Ecto neural progenitor cell (in vitro differentiated cells): ENCODE results near the gene GFM2.
"Not testable (repeated sequence)": the region's sequence is repeated elsewhere in the genome, so short reads cannot be mapped to it uniquely, and the experiment has no call there.

Source experiments
- DNase-seq: peaks from one replicate; pipeline ENCODE4 v3.0.0-alpha.2; 2018; ENCODE audit warnings: low spot score

The GFM2 gene

DNA sequence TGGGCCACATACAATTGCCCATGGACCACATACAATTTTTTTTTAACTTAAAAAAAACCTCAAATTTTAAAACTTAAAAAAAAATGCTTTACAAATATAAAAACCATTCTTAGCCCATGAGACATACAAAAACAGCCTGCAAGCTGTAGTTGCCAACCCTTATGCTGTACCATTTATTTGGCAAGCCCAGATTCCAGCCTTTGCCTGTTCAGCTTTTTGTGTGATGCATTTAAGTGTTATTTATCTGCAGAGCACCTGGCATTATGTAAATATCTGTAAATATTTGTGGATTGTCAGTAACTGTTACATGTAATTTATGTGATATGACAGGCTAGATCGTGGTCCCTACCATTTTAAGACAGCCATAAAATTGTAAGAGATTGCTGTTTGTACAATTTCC lies 49.3 kb downstream of the GFM2 start:
- DNase-seq, result no peak

DNA sequence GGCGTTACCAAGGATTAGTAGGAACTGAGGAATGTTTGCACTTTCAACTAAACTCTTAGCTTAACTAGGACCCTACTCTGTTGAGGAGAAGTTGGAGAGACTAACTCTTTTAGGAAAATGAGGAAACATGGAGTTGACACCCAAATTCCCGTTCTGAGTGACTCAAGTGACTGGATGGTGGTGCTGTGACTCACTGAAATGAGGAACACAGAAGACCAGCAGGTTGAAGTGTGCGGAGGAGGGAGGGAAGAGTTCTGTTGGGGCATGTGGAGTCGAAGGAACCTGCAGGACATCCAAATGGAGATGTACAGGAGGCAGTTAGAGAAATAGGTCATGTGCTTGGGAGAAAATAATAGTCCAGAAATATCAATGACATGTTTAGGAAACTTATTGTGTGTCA lies 73.7 kb downstream of the GFM2 start:
- DNase-seq, result no peak

DNA sequence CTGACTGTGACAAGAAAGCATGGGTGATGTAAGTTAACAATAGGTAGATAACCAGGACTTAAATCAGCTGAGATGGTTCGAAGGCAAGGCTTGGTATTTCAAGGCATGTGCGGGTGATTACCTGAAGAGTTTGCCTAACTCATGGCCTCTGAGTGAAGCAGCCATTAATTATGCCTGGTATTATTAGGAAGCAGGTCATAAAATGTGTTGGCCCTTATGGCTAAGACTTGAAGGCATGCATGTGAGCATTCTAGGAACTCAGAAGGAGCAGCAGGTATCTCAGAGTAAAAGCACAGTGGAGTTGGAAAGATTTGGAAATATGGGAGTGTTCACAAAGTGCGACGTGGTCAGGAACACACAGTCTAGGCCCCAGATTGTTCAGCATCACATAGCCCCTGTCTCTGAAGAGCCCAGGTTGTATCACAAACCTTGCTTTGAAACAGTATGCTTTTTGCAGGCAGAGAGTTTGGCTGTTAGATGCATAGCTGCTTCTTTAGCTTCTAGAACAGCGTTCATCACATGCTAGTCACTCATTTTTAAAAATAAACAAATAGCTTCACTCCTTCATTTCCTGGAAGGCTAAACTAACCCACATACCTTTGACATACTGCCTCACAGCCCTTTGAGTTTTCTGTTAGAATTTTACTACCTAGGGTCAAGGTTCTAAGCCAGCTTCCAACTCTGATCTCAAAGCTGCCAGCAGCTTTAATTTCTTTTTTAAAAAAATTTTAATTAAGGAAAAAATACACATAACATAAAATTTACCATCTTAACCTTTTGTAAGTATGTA lies 79.8 kb downstream of the GFM2 start:
- DNase-seq, result no peak

DNA sequence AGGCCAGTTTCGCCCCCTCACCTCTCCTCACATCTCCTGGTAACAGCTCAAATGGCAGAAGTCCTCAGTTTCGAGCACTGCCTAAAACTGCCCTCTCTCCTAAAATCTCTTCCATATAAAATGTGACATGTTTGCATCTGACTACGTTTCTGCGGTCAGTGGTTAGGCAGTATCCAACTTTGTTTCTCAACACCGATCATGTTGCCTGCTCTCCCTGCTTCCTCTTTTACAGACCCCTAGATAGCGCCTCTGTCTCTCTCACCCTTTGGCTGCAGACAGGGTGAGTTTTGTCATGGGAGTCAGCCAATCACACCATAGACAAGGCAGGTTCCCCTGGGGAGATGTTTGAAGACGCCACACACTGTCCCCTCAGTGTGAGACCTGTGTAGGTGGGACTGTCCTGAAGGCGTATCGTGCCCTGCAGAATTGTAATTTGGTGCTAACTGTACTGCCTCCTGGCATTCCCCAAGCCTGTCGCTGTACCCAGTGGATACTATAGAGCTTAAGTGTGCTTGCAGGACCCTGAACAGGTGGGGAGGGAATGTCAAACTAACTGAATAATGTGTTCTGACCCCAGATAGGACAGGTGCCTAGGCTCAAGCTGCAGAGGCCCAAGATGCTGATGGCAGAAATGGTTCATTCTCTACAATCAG lies 80.8 kb downstream of the GFM2 start:
- DNase-seq, result no peak

GRCh38 chr5:74684900-74685851 lies 81.7 kb downstream of the GFM2 start, which contains the start of gene HEXB:
HEXB (plus strand) TSS chr5:74685233; CDS start chr5:74685261, 28 bp downstream.
- peak; percentile 88 for DNase-seq

- DNase-seq, result no peak
These were observed 87.0 kb downstream of the GFM2 start for GRCh38 chr5:74679966-74680365.

DNA sequence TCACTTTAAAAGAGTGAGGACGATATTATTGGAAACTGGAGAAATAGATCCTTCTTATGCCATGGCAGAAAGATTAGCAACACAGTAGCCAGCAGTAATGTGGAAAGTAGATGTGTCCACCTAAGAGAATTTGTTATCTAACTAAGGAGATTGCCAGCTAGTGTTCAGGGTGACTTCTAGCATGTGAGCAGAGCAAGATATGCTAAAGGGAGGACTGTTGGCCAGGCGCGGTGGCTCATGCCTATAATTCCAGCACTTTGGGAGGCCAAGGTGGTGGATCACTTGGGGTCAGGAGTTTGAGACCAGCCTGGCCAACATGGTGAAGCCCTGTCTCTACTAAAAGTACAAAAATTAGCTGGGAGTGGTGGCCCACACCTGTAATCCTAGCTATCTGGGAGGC lies 87.6 kb downstream of the GFM2 start:
- DNase-seq, result not testable (repeated sequence)

GRCh38 chr5:74678123-74678522 lies 88.8 kb downstream of the GFM2 start:
- DNase-seq, result not testable (repeated sequence)

DNA sequence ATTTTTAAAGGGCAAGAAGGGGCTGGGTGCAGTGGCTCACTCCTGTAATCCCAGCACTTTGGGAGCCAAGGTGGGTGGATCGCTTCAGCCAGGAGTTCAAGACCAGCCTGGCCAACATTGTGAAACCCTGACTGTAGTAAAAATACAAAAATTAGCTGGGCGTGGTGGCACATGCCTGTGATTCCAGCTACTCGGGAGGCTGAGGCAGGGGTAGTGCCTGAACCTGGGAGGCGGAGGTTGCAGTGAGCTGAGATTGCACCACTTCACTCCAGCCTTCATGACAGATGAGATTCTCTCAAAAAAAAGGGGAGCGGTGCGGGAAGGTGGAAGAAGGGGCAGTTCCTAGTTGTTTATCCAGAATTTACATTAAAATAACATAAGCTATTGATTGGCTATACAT lies 90.5 kb downstream of the GFM2 start:
- DNase-seq, result not testable (repeated sequence)

DNA sequence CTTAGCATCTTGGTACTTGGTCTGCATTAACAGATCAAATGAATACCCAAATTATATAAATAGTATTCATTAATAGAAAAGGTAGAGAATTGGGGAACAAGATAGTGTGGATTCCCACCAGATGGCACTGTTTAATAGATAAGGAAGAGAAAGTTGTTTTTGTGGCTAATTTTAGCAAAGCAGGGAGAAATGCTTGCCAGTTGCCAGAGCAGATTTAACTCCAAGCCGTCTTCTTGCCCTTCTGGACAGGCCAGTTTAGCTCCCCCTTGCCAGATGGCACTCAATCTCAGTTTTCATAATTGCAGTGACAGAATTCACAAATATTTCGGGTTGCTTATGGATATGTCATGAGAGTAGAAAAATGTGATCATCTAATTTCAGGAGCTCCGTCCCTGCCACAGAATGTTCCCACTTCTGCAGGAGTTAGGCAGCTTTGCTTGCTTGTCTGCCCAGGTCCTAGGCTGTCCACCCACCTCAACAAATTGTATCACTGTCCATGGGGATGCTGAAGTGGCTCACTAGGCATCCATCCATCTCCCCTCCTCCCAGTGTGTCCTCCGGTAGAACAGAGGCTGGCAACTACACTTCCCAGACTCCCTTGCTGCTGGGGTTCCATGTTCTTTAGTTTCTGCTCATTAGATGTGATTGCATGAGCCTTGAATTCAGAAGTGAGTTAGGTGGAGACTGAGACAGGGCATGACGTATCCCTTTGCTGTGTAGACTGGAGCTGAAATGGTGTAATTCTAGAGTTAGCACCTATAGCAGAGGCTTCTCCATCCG lies 93.7 kb downstream of the GFM2 start:
- no peak for DNase-seq

DNA sequence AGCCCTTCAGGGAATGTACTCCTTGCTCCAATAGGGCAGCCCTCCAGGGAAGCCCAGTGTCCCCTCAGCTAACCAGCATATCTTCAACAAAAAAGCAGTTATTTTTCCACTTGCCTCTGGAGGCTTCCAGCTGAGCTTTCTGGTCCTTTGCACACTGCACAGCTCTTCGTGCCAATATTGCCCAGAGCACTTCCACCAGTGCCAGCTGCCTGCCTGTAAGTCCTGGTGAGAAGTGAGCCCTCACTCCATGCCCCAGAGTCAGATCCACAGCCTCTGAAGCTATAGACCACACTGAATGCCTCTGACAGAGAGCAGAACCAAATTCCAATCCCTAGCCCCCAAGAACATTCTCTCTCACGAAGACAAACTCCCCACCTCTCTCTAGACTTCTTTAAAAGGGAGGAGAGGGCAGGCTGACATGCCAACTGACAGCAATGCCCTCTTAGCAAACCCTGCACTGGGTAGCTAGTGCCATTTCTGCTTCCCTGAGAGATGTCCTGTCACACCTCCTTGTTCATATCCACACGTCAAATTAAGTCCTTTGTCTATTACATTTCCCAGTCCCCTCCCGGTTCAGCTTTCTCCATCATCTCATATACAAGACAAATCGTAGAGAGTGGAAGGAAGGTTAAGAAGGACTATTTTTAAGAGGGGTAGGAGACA lies 94.6 kb downstream of the GFM2 start:
- DNase-seq, result no peak
